GM19397 (cell line): Measurements from ENCODE around the gene PAN3.

Experiments used
- ATAC-seq: cut with Tn5 transposase; IDR thresholded peaks from one replicate; pipeline ENCODE4 v1.9.1; 2021; ENCODE audit warnings: mild to moderate bottlenecking, moderate library complexity; ENCODE audit not compliant: unreplicated experiment

PAN3 gene

DNA sequence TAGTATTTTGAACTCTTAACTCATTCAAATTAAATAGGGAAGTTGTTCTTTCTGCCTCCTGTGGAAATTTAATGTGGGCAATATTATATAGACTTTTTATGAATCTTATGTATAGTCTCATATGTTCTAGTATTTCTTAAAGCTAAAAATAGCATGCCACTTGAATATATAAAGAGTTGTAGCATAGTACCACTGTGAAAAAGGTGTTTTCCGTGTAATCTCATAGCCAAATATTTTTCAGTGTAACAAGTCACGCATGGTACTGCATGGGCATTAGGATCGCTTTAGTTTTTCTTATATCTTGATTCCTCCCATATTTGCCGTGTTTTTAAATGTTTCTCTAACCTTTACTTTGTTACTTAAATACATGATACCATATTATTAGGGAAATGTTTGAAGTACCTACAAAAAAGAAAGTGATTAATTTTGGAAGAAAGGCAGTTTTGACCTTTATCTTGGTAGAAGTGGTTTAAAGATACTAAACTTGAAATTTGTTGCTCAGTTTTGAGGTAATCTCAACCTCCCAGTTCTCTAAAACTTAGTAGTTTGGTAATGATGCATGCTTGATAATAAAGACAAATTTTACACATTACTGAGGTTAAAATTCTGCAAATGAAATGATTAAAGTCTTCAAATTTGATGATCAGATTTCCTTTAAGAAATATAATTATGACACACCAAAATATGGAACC is 81.2 kb downstream of the PAN3 start:
- no peak for ATAC-seq

GRCh38 chr13:28220166-28220565 is 81.8 kb downstream of the PAN3 start:
- ATAC-seq: no peak

GRCh38 chr13:28229522-28230411 is 91.4 kb downstream of the PAN3 start:
- ATAC-seq: no peak

DNA sequence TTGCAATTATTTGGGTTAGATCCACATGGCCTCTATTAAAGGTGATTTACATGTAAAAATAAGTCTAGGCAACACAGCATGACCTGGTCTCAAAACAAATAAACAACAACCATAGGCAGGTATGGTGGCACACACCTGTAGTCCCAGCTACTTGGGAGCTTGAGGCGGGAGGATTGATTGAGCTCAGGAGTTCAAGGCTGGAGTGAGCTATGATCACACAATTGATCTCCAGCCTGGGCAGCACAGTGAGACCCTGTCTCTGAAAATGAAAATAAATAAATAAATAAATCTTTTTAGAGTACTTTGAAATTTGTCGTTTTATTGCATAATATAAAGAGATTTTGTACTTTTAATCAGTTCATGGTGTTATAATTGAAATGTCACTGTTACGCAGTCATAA is 93.3 kb downstream of the PAN3 start:
- no peak for ATAC-seq

GRCh38 chr13:28237944-28238343 is 99.6 kb downstream of the PAN3 start:
- no peak for ATAC-seq

- no peak for ATAC-seq
Observed at GRCh38 chr13:28239374-28239773, 101.0 kb downstream of the PAN3 start.

GRCh38 chr13:28245465-28245864 is 107.1 kb downstream of the PAN3 start:
- ATAC-seq: no peak

DNA sequence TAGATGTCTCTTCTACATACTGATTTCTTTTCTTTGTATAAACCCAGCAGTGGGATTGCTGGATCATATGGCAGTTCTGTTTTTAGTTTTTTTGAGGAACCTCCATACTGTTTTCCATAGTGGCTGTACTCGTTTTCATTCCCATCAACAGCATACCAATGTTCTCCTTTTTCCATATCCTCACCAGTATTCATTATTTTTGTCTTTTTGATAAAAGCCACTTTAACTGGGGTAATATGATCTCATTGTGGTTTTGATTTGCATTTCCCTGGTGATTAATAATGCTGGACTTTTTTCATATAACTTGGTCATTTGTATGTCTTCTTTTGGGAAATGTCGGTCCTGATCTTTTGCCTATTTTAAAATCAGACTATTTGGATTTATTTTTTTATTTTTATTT is 108.5 kb downstream of the PAN3 start:
- no peak for ATAC-seq

GRCh38 chr13:28248080-28248479 is 109.7 kb downstream of the PAN3 start:
- no peak for ATAC-seq

DNA sequence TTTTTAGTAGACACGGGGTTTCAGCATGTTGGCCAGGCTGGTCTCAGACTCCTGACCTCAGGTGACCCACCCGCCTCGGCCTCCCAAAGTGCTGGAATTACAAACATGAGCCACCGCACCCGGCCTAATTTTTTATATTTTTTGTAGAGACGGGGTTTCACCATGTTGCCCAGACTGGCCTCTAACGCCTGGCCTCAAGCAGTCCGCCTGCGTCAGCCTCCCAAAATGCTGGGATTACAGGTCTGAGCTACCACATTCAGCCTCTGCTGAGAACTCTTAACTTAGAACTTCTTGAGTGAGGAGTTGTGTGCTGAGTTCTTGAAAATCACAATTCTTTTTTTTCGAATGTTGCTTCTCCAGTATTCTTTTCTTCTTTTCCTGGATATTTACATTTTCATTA is 112.2 kb downstream of the PAN3 start:
- no peak for ATAC-seq

DNA sequence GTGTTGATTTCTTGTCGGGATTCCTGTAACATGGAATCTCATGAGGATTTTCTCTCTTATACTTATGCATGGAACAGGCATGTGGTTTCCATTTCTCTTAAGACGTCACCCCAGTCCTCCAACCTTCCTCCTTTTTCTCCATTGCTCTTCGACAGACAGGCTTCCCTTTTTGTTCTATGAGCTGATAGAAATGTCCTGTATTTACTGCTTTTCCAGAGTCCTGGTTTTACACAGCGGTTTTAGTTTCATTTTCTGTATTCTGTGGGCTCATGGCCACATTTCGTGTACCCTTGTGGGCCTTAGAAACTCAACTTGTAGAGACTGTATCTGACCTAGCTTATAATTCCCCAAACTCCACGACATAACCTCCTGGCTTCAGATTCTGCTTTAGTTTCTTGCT is 113.1 kb downstream of the PAN3 start:
- ATAC-seq: no peak

DNA sequence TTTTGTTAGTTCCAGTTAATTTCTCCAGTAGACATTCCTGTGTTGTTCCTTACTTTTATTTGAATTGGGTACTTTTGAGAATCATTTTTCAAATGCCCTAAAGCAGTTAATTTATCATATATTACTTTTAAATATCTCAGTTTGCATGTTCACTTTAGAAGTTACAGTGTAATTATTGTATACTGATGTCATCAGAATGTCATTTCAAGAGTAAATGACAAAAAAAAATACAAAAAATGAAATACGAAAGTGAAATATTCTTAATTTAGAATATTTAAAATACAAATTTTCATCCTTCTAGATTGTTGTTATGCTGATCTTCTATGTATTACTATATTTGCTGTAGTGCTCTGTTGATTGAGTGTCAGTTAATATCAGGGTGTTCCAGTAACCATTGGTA is 114.2 kb downstream of the PAN3 start:
- no peak for ATAC-seq

GRCh38 chr13:28257305-28257704 is 119.0 kb downstream of the PAN3 start:
- no peak for ATAC-seq

- no peak for ATAC-seq
Observed at GRCh38 chr13:28258417-28258816, 120.1 kb downstream of the PAN3 start.

- ATAC-seq: no peak
Observed at GRCh38 chr13:28267497-28267896, 129.2 kb downstream of the PAN3 start.

- ATAC-seq: peak; percentile 96
Observed at GRCh38 chr13:28268800-28269223, 130.5 kb downstream of the PAN3 start.

- ATAC-seq: no peak
Observed at GRCh38 chr13:28271056-28271840, 132.9 kb downstream of the PAN3 start.

GRCh38 chr13:28273919-28274318 is 135.6 kb downstream of the PAN3 start:
- ATAC-seq: no peak

- no peak for ATAC-seq
Observed at GRCh38 chr13:28282451-28282850, 144.1 kb downstream of the PAN3 start.

GRCh38 chr13:28283600-28283999 is 145.3 kb downstream of the PAN3 start:
- ATAC-seq: no peak

GRCh38 chr13:28286263-28286662 is 147.9 kb downstream of the PAN3 start:
- peak; percentile 49 for ATAC-seq
